K562 (cell line): ENCODE measurements around the gene PNPLA1. TPM values are rescaled to one million over a fixed set of nuclear protein-coding genes. Genes with fewer than 3 reads are reported as not detected.

ENCODE experiments used
- ADNP ChIP-seq: fragments of 200-800 bp; sonication (Bioruptor generic); IDR thresholded peaks from 2 replicates; pipeline ENCODE4 v1.6.1; 2016; ENCODE audit warnings: missing genetic modification characterization, missing compliant biosample characterization
- ATF1 ChIP-seq, 2 experiments: fragments of 450-650 bp in 1 of 2; IDR thresholded peaks; 2 replicates each; pipeline ENCODE4 v1.6.1; 2016; ENCODE audit warnings: missing compliant biosample characterization in 1 of 2, missing genetic modification characterization in 1 of 2
- BHLHE40 ChIP-seq: IDR thresholded peaks from 2 replicates; pipeline ENCODE4 v1.6.1; 2011; ENCODE audit warnings: low read length, improper control_type of control experiment
- CREM ChIP-seq: IDR thresholded peaks from 2 replicates; pipeline ENCODE4 v1.6.1; 2014; ENCODE audit warnings: antibody characterized with exemption, low read depth
- CTBP1 ChIP-seq: fragments of 450-650 bp; IDR thresholded peaks from 2 replicates; pipeline ENCODE4 v1.6.1; 2016; ENCODE audit warnings: borderline replicate concordance
- HCFC1 ChIP-seq: IDR thresholded peaks from 2 replicates; pipeline ENCODE4 v1.6.1; 2012; ENCODE audit warnings: low read depth, low read length, improper control_type of control experiment
- JUN ChIP-seq, 2 experiments: sonication (generic) in 1 of 2; formaldehyde crosslinking in 1 of 2; IDR thresholded peaks; 2 replicates each; pipeline versions ENCODE4 v1.6.1 to v1.8.0; 2012 to 2022; ENCODE audit warnings: borderline replicate concordance in 2 of 2, mild to moderate bottlenecking in 2 of 2, improper control_type of control experiment in 1 of 2, low read depth in 1 of 2, low read length in 1 of 2, missing genetic modification reagents in 1 of 2
- KLF16 ChIP-seq: IDR thresholded peaks from 2 replicates; pipeline ENCODE4 v1.6.1; 2016; ENCODE audit warnings: antibody characterized with exemption
- MAZ ChIP-seq, 2 experiments: fragments of 450-650 bp in 1 of 2; sonication (generic) in 1 of 2; formaldehyde crosslinking; IDR thresholded peaks in 1 of 2; conservative IDR thresholded peaks in 1 of 2; 2 replicates each; pipeline versions ENCODE4 v1.4.0 to v1.5.0; 2020; ENCODE audit warnings: mild to moderate bottlenecking in 1 of 2, missing genetic modification reagents in 1 of 2
- RBM15 ChIP-seq: fragments of 200-400 bp; formaldehyde crosslinking; IDR thresholded peaks from 2 replicates; pipeline ENCODE4 v1.6.1; 2018; ENCODE audit warnings: mild to moderate bottlenecking, low read length, moderate library complexity; ENCODE audit not compliant: insufficient read depth
- ZC3H11A ChIP-seq: IDR thresholded peaks from 2 replicates; pipeline ENCODE4 v1.6.1; 2012; ENCODE audit warnings: low read depth, low read length, improper control_type of control experiment
- ZC3H8 ChIP-seq: fragments of 450-650 bp; IDR thresholded peaks from 2 replicates; pipeline ENCODE4 v1.6.1; 2017
- polyA plus RNA-seq, 8 experiments: library from polyadenylated mRNA; depleted of rRNA in 4 of 8; stranded (reverse) in 5 of 8; unstranded in 3 of 8; fragments of >200 nt; fragmentation: Nextera tagmentation in 2 of 8; fragmentation: Illumina TruSeq in 1 of 8; extraction: Ambion mirVana in 2 of 8; extraction: Trizol in 1 of 8; gene quantifications; 2 replicates each; pipeline versions ENCODE4 v1.2.1 to v1.2.3, GENCODE V29; 2011 to 2014; ENCODE audit warnings: inconsistent platforms in 1 of 8, missing spikeins in 1 of 8
- total RNA-seq, 7 experiments: library from RNA; depleted of rRNA in 6 of 7; stranded (reverse); fragments of >200 nt in 6 of 7; fragmentation: Illumina TruSeq in 2 of 7; extraction: Trizol in 2 of 7; gene quantifications; 2 replicates each; pipeline versions ENCODE4 v1.2.1 to v1.2.3, GENCODE V29; 2011 to 2021; ENCODE audit warnings: low replicate concordance in 1 of 7
- TF ChIP-seq, protein P1 (sequence below), 2 experiments: fragments of 450-650 bp; formaldehyde crosslinking in 1 of 2; IDR thresholded peaks; 2 replicates each; pipeline versions ENCODE4 v1.4.0 to v1.6.1; 2014 to 2020; ENCODE audit warnings: mild to moderate bottlenecking in 2 of 2, borderline replicate concordance in 1 of 2, low read depth in 1 of 2
- TF ChIP-seq, protein P2 (sequence below): fragments of 250-450 bp; sonication (Bioruptor Pico); IDR thresholded peaks from 2 replicates; pipeline ENCODE4 v1.8.0; 2021; ENCODE audit warnings: borderline replicate concordance, mild to moderate bottlenecking, moderate library complexity; ENCODE audit not compliant: poor library complexity, severe bottlenecking
- TF ChIP-seq, protein P3 (sequence below): fragments of 250-450 bp; sonication (Bioruptor Pico); IDR thresholded peaks from 2 replicates; pipeline ENCODE4 v1.4.0; 2020; ENCODE audit warnings: borderline replicate concordance

Gene PNPLA1
- total and polyA plus RNA-seq, 9 of the 15 experiments (the other 6 are each of a cell fraction or from before 2014, with no cell fraction given) = 0.04 to 0.27 (median 0.13) TPM; not detected in 2

DNA sequence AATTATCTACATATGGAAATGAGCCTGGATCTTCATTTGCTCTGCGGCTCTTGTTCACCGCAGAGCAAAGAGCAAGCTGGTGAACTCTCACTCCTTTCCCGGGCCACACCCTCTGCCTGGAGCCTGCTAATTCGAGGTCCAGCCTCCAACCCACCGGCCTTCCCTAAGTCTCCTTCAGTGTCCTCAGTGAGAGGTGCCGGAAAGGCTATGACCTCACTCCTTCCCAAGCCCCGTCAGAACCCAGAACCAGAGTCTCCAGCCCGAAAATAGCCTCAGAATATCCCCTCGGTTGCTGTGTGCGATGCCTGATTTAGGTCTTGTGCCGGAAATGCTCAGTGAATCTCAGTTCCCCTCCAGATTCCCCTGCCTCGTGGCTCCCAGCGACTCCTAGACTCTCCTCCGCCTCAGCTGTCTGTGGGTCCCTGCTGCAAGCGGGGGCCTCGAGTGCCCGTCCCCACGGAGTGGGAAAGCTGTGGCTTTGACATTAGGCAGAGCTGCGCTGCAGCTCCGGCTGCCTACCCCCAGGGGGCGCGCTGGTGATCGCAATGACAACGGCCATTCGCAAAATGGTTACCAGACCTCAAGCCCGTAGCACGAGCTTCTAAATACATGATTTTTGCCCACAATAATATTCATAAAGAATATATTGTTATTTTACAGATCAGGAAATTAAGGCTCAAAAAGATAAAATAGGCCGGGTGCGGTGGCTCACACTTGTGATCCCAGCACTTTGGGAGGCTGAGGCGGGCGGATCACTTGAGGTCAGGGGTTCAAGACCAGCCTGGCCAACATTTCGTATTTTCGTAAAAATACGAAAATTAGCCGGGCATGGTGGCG lies 71.0 kb downstream of the PNPLA1 start (continued):
- TF ChIP-seq, protein P1, sequence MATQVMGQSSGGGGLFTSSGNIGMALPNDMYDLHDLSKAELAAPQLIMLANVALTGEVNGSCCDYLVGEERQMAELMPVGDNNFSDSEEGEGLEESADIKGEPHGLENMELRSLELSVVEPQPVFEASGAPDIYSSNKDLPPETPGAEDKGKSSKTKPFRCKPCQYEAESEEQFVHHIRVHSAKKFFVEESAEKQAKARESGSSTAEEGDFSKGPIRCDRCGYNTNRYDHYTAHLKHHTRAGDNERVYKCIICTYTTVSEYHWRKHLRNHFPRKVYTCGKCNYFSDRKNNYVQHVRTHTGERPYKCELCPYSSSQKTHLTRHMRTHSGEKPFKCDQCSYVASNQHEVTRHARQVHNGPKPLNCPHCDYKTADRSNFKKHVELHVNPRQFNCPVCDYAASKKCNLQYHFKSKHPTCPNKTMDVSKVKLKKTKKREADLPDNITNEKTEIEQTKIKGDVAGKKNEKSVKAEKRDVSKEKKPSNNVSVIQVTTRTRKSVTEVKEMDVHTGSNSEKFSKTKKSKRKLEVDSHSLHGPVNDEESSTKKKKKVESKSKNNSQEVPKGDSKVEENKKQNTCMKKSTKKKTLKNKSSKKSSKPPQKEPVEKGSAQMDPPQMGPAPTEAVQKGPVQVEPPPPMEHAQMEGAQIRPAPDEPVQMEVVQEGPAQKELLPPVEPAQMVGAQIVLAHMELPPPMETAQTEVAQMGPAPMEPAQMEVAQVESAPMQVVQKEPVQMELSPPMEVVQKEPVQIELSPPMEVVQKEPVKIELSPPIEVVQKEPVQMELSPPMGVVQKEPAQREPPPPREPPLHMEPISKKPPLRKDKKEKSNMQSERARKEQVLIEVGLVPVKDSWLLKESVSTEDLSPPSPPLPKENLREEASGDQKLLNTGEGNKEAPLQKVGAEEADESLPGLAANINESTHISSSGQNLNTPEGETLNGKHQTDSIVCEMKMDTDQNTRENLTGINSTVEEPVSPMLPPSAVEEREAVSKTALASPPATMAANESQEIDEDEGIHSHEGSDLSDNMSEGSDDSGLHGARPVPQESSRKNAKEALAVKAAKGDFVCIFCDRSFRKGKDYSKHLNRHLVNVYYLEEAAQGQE (IDR thresholded peaks at IDR 0.05; ENCODE audit: borderline replicate concordance) = peak; percentile 86
- TF ChIP-seq, protein P1 (CRISPR knock-in tag; IDR thresholded peaks at IDR 0.05; ENCODE audit: low read depth) = no peak
- TF ChIP-seq ATF1 (CRISPR knock-in tag; IDR thresholded peaks at IDR 0.05) (no peak), ATF1 (tag; IDR thresholded peaks at IDR 0.05) (peak; percentile 60; the same call in 1 of the 2 replicates), BHLHE40 (0 out of 2 replicates have a peak, but pooled peaks have one; percentile 41), ZC3H8 (peak; percentile 42; the same call in 1 of the 2 replicates), RBM15 (no peak), CTBP1 (peak; percentile 66; the same call in 1 of the 2 replicates), HCFC1 (peak; percentile 50), ADNP (tag) (peak; percentile 66), CREM (peak; percentile 73), ZC3H11A (peak; percentile 60; the same call in 1 of the 2 replicates), KLF16 (peak; percentile 44), JUN (IDR thresholded peaks at IDR 0.05; ENCODE audit: borderline replicate concordance, low read depth, low read length) (no peak; the same call in 1 of the 2 replicates), JUN (CRISPR knock-in tag; IDR thresholded peaks at IDR 0.05; ENCODE audit: borderline replicate concordance) (no peak), MAZ (CRISPR knock-in tag; conservative IDR thresholded peaks at IDR 0.05 in 1 of 2, IDR thresholded peaks at IDR 0.05 in 1 of 2) (peak; percentile 28 to 77; a peak in 2 of 4 replicates)
- TF ChIP-seq, protein P2, sequence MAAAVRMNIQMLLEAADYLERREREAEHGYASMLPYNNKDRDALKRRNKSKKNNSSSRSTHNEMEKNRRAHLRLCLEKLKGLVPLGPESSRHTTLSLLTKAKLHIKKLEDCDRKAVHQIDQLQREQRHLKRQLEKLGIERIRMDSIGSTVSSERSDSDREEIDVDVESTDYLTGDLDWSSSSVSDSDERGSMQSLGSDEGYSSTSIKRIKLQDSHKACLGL = no peak
- TF ChIP-seq, protein P3, sequence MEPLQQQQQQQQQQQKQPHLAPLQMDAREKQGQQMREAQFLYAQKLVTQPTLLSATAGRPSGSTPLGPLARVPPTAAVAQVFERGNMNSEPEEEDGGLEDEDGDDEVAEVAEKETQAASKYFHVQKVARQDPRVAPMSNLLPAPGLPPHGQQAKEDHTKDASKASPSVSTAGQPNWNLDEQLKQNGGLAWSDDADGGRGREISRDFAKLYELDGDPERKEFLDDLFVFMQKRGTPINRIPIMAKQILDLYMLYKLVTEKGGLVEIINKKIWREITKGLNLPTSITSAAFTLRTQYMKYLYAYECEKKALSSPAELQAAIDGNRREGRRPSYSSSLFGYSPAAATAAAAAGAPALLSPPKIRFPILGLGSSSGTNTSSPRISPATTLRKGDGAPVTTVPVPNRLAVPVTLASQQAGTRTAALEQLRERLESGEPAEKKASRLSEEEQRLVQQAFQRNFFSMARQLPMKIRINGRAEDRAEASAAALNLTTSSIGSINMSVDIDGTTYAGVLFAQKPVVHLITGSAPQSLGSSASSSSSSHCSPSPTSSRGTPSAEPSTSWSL (CRISPR knock-in tag) = 0 out of 2 replicates have a peak, but pooled peaks have one; percentile 11
